ENCODE data around the gene OGFOD2. TPM values are rescaled to one million over a fixed set of nuclear protein-coding genes. Genes with fewer than 3 reads are reported as not detected.

Gene OGFOD2
- total and polyA plus RNA-seq, 2 of the 13 experiments (the other 11 are each of a cell fraction or from before 2014, with no cell fraction given), result 13.2 to 14.6 TPM

- TF ChIP-seq ZNF646 (CRISPR knock-in tag; IDR thresholded peaks at IDR 0.05) (0 out of 2 replicates have a peak, but pooled peaks have one; percentile 29), EHMT2 (IDR thresholded peaks at IDR 0.05; ENCODE audit: borderline replicate concordance, low read depth, low read length) (no peak), ZNF749 (CRISPR knock-in tag; IDR thresholded peaks at IDR 0.05; ENCODE audit: borderline replicate concordance) (no peak), CAMTA2 (CRISPR knock-in tag; IDR thresholded peaks at IDR 0.05; ENCODE audit: borderline replicate concordance) (no peak), FOXK1 (CRISPR knock-in tag; IDR thresholded peaks at IDR 0.05; ENCODE audit: borderline replicate concordance, low read depth) (no peak), E2F1 (CRISPR knock-in tag; IDR thresholded peaks at IDR 0.05) (no peak), PRPF4 (IDR thresholded peaks at IDR 0.05; ENCODE audit: low read depth, low read length, poor library complexity, severe bottlenecking) (no peak), ZBTB44 (CRISPR knock-in tag; IDR thresholded peaks at IDR 0.05) (no peak), FLYWCH1 (CRISPR knock-in tag; IDR thresholded peaks at IDR 0.05) (no peak), ZNF564 (CRISPR knock-in tag; IDR thresholded peaks at IDR 0.05) (no peak), RFX3 (CRISPR knock-in tag; IDR thresholded peaks at IDR 0.05) (no peak), THAP7 (CRISPR knock-in tag; IDR thresholded peaks at IDR 0.05) (no peak), ZBTB33 (CRISPR knock-in tag; IDR thresholded peaks at IDR 0.05) (peak; percentile 52; the same call in 1 of the 2 replicates), NCOA1 (CRISPR knock-in tag; IDR thresholded peaks at IDR 0.05) (no peak), DDIT3 (CRISPR knock-in tag; IDR thresholded peaks at IDR 0.05) (no peak)
Observed at GRCh38 chr12:122983789-122984515, 8.9 kb downstream of the OGFOD2 start (continued).

Data from HepG2 (cell line).